ENCODE results near the gene CMTM1. TPM values are rescaled to one million over a fixed set of nuclear protein-coding genes. Genes with fewer than 3 reads are reported as not detected.
A peak's percentile ranks its signal among the peaks of the same experiment; 100 is the strongest.

Gene CMTM1
- total RNA-seq, 1 donor from 2014 or later: 6.3 TPM

GRCh38 chr16:66585481-66586239 is 19.4 kb downstream of the CMTM1 start:
- Mint-ChIP-seq H3K4me3 (ENCODE audit: unreplicated experiment) (no peak overlapping the region), H3K9me3 (ENCODE audit: low read depth) (no peaks in the 10 kb centered on the region), H3K4me1 (ENCODE audit: low read depth) (peaks cover 16% of the 10 kb centered on the region), H3K36me3 (ENCODE audit: low read depth) (no peaks in the 10 kb centered on the region), H3K27me3 (ENCODE audit: low read depth) (no peaks in the 10 kb centered on the region), H3K27ac (ENCODE audit: unreplicated experiment) (no peak overlapping the region)
- TF ChIP-seq, protein P1, sequence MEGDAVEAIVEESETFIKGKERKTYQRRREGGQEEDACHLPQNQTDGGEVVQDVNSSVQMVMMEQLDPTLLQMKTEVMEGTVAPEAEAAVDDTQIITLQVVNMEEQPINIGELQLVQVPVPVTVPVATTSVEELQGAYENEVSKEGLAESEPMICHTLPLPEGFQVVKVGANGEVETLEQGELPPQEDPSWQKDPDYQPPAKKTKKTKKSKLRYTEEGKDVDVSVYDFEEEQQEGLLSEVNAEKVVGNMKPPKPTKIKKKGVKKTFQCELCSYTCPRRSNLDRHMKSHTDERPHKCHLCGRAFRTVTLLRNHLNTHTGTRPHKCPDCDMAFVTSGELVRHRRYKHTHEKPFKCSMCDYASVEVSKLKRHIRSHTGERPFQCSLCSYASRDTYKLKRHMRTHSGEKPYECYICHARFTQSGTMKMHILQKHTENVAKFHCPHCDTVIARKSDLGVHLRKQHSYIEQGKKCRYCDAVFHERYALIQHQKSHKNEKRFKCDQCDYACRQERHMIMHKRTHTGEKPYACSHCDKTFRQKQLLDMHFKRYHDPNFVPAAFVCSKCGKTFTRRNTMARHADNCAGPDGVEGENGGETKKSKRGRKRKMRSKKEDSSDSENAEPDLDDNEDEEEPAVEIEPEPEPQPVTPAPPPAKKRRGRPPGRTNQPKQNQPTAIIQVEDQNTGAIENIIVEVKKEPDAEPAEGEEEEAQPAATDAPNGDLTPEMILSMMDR (IDR thresholded peaks at IDR 0.05): no peak
- DNase-seq (ENCODE audit: low spot score): no peak

DNA sequence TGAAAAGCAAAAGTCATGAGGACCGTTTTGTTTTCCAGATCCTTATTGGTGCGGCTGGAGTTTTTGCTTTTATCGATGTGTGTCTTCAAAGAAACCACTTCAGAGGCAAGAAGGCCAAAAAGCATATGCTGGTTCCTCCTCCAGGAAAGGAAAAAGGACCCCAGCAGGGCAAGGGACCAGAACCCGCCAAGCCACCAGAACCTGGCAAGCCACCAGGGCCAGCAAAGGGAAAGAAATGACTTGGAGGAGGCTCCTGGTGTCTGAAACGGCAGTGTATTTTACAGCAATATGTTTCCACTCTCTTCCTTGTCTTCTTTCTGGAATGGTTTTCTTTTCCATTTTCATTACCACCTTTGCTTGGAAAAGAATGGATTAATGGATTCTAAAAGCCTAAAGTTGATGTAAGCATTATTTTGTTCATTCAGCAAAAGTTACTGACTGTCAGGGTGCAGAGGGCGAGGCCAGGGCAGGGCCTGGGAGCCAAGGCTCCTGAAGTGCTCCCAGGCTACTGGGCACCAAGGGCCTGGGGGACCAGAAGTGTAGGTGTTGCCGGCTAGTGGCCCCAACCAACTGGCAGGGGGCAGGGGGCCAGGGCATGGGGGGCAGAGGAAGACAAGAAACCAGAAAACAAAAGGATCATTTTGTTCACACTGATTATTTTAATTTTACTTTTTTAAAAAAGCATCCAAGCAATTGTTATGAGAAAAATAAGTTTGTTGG is 21.8 kb downstream of the CMTM1 start:
- Mint-ChIP-seq H3K27ac (ENCODE audit: unreplicated experiment) (no peak overlapping the region), H3K36me3 (ENCODE audit: low read depth) (no peaks in the 10 kb centered on the region), H3K27me3 (ENCODE audit: low read depth) (no peaks in the 10 kb centered on the region), H3K4me3 (ENCODE audit: unreplicated experiment) (no peak overlapping the region), H3K4me1 (ENCODE audit: low read depth) (no peaks in the 10 kb centered on the region), H3K9me3 (ENCODE audit: low read depth) (no peaks in the 10 kb centered on the region)
- DNase-seq (ENCODE audit: low spot score): no peak
- TF ChIP-seq, protein P1 (IDR thresholded peaks at IDR 0.05): no peak

- no peak overlapping the region for H3K27ac Mint-ChIP-seq (ENCODE audit: unreplicated experiment)
- no peak for DNase-seq (ENCODE audit: low spot score)
- no peak overlapping the region for H3K4me3 Mint-ChIP-seq (ENCODE audit: unreplicated experiment)
- TF ChIP-seq, protein P1 (IDR thresholded peaks at IDR 0.05): peak; percentile 68
- no peaks in the 10 kb centered on the region for H3K27me3 Mint-ChIP-seq (ENCODE audit: low read depth)
- H3K36me3 Mint-ChIP-seq (ENCODE audit: low read depth): no peaks in the 10 kb centered on the region
- no peaks in the 10 kb centered on the region for H3K4me1 Mint-ChIP-seq (ENCODE audit: low read depth)
- peaks cover 3% of the 10 kb centered on the region for H3K9me3 Mint-ChIP-seq (ENCODE audit: low read depth)
These were observed 22.9 kb downstream of the CMTM1 start for GRCh38 chr16:66588981-66589713.

DNA sequence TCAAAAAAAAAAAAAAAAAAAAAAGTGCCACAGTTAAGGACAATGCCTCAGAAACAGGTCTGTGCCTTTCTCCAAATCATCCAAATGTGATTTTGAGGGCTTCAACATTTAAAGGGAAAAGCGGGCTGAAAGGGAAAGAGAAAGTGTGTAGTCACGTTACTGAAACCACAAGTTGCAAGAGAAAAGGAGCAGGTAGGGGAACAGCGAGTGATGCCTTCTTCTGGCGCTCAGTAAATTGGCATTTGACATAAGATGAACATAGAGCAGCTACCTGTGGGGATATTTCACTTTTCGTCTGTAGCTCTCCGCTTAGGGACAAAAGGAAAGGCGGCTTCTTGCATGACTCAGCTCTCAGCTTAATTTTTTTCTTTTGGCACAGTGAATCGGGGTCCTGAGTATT is 24.1 kb downstream of the CMTM1 start:
- no peak for DNase-seq (ENCODE audit: low spot score)
- no peaks in the 10 kb centered on the region for H3K4me1 Mint-ChIP-seq (ENCODE audit: low read depth)
- H3K4me3 Mint-ChIP-seq (ENCODE audit: unreplicated experiment): no peak overlapping the region
- H3K27ac Mint-ChIP-seq (ENCODE audit: unreplicated experiment): no peak overlapping the region
- no peaks in the 10 kb centered on the region for H3K36me3 Mint-ChIP-seq (ENCODE audit: low read depth)
- TF ChIP-seq, protein P1 (IDR thresholded peaks at IDR 0.05): no peak
- H3K9me3 Mint-ChIP-seq (ENCODE audit: low read depth): peaks cover 3% of the 10 kb centered on the region
- H3K27me3 Mint-ChIP-seq (ENCODE audit: low read depth): no peaks in the 10 kb centered on the region

DNA sequence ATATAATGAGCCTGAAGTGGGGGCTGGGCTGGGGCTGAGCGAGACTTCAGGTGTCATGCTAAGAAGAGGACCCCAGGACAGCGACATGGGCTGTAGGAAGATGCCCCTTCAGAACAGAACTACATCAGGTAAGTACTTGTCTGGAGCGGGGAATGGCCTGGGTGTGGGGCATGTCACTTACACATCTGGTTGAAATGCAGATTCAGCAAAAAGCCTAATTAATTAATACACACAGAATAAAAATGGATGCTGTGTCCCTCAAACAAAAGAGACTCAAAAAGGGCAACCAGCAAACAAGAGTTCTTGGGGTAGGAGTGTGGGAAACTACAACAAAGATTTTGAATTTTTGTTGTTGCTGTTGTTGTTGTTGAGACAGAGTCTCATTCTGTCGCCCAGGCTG is 24.8 kb downstream of the CMTM1 start:
- no peak overlapping the region for H3K4me3 Mint-ChIP-seq (ENCODE audit: unreplicated experiment)
- TF ChIP-seq, protein P1 (IDR thresholded peaks at IDR 0.05): no peak
- no peaks in the 10 kb centered on the region for H3K27me3 Mint-ChIP-seq (ENCODE audit: low read depth)

More for the DNA sequence above, 24.8 kb downstream of the CMTM1 start:
- no peaks in the 10 kb centered on the region for H3K36me3 Mint-ChIP-seq (ENCODE audit: low read depth)
- no peaks in the 10 kb centered on the region for H3K4me1 Mint-ChIP-seq (ENCODE audit: low read depth)
- peaks cover 3% of the 10 kb centered on the region for H3K9me3 Mint-ChIP-seq (ENCODE audit: low read depth)
- no peak for DNase-seq (ENCODE audit: low spot score)
- no peak overlapping the region for H3K27ac Mint-ChIP-seq (ENCODE audit: unreplicated experiment)
